CD14-positive monocyte (primary cell): Measurements from ENCODE around the gene IGSF9B. TPM values are rescaled to one million over a fixed set of nuclear protein-coding genes. Genes with fewer than 3 reads are reported as not detected.

Experiments
- DNase-seq, 3 donors: peaks; one replicate each; pipeline ENCODE4 v3.0.0-alpha.2; 2011 to 2022
- H2AFZ ChIP-seq: 2 replicates; pipeline ENCODE4 v1.6.0; 2012; ENCODE audit warnings: mild to moderate bottlenecking, low read depth, low read length, inconsistent platforms; ENCODE audit not compliant: insufficient read depth, poor library complexity, severe bottlenecking
- H3K27ac ChIP-seq, 2 donors: 1 replicate in 1 of 2; 2 replicates in 1 of 2; pipeline ENCODE4 v1.5.1; 2012 to 2013; ENCODE audit warnings: low read length in 2 of 2, control low read depth in 1 of 2, inconsistent platforms in 1 of 2, low read depth in 1 of 2, mild to moderate bottlenecking in 1 of 2
- H3K27me3 ChIP-seq, 2 donors: one replicate each; pipeline versions ENCODE4 v1.6.0 to v1.6.1; 2011 to 2013; ENCODE audit warnings: low read length in 2 of 2; ENCODE audit not compliant: control insufficient read depth in 2 of 2, insufficient read depth in 2 of 2
- H3K36me3 ChIP-seq, 2 donors: replicated peaks in 1 of 2; 1 replicate in 1 of 2; 2 replicates in 1 of 2; pipeline versions ENCODE4 v1.5.1 to v1.6.1; 2012 to 2013; ENCODE audit warnings: low read length in 2 of 2, control low read depth in 1 of 2, inconsistent platforms in 1 of 2, mild to moderate bottlenecking in 1 of 2; ENCODE audit not compliant: insufficient read depth in 2 of 2, control insufficient read depth in 1 of 2
- H3K4me1 ChIP-seq, 2 donors: 1 replicate in 1 of 2; 2 replicates in 1 of 2; pipeline versions ENCODE4 v1.5.1 to v1.6.1; 2012 to 2013; ENCODE audit warnings: low read length in 2 of 2, control low read depth in 1 of 2, inconsistent platforms in 1 of 2, mild to moderate bottlenecking in 1 of 2, moderate library complexity in 1 of 2; ENCODE audit not compliant: insufficient read depth in 2 of 2, control insufficient read depth in 1 of 2
- H3K4me2 ChIP-seq: replicated peaks from 2 replicates; pipeline ENCODE3; 2012; ENCODE audit warnings: low read length, moderate library complexity, mild to moderate bottlenecking; ENCODE audit not compliant: poor library complexity, severe bottlenecking; ENCODE audit errors: extremely low read depth
- H3K4me3 ChIP-seq, 3 experiments: fragments of 200-600 bp in 1 of 3; sonication (generic) in 1 of 3; replicated peaks in 1 of 3; 1 replicate in 2 of 3; 2 replicates in 1 of 3; pipeline ENCODE4 v1.5.1; 2011 to 2013; ENCODE audit warnings: low read length in 3 of 3, mild to moderate bottlenecking in 3 of 3, control low read depth in 2 of 3, low read depth in 2 of 3, inconsistent platforms in 1 of 3, moderate library complexity in 1 of 3
- H3K79me2 ChIP-seq: 2 replicates; pipeline ENCODE4 v1.6.0; 2012; ENCODE audit warnings: mild to moderate bottlenecking, control low read depth, inconsistent platforms, low read length, moderate library complexity; ENCODE audit not compliant: insufficient read depth
- H3K9ac ChIP-seq: 2 replicates; pipeline ENCODE4 v1.6.0; 2017; ENCODE audit warnings: low read length, mild to moderate bottlenecking; ENCODE audit not compliant: insufficient read depth, poor library complexity, severe bottlenecking
- H3K9me3 ChIP-seq, 2 donors: replicated peaks in 1 of 2; 1 replicate in 1 of 2; 2 replicates in 1 of 2; pipeline versions ENCODE4 v1.5.1 to v1.6.1; 2012 to 2013; ENCODE audit warnings: low read length in 2 of 2, control low read depth in 1 of 2; ENCODE audit not compliant: control insufficient read depth in 1 of 2, insufficient read depth in 1 of 2
- H4K20me1 ChIP-seq: 2 replicates; pipeline ENCODE4 v1.6.0; 2012; ENCODE audit warnings: mild to moderate bottlenecking, low read length, control low read depth, moderate library complexity; ENCODE audit not compliant: insufficient read depth
- H3K27ac Mint-ChIP-seq, 7 donors: one replicate each; pipeline ENCODE4 v1.8.0; 2020; ENCODE audit warnings: mild to moderate bottlenecking in 7 of 7, mixed read lengths in 7 of 7, moderate library complexity in 6 of 7, inconsistent platforms in 2 of 7
- H3K27me3 Mint-ChIP-seq, 3 donors: one replicate each; pipeline ENCODE4 v1.8.0; 2021 to 2022; ENCODE audit warnings: low read depth in 3 of 3, mild to moderate bottlenecking in 3 of 3, mixed read lengths in 3 of 3, moderate library complexity in 3 of 3, inconsistent platforms in 1 of 3
- H3K36me3 Mint-ChIP-seq, 2 donors: one replicate each; pipeline ENCODE4 v1.8.0; 2020; ENCODE audit warnings: mixed read lengths in 2 of 2, inconsistent platforms in 1 of 2, mild to moderate bottlenecking in 1 of 2
- H3K4me1 Mint-ChIP-seq: one replicate; pipeline ENCODE4 v1.8.0; 2020; ENCODE audit warnings: mild to moderate bottlenecking, mixed read lengths
- H3K4me3 Mint-ChIP-seq, 2 donors: one replicate each; pipeline ENCODE4 v1.8.0; 2020; ENCODE audit warnings: mild to moderate bottlenecking in 2 of 2, mixed read lengths in 2 of 2, moderate library complexity in 1 of 2
- H3K9me3 Mint-ChIP-seq, 7 donors: one replicate each; pipeline ENCODE4 v1.8.0; 2020 to 2022; ENCODE audit warnings: mixed read lengths in 7 of 7, mild to moderate bottlenecking in 6 of 7, moderate library complexity in 6 of 7, inconsistent platforms in 2 of 7
- WGBS: methylation state at CpG from one replicate; pipeline ENCODE4 v1.1.5; 2013; ENCODE audit warnings: missing lambda C conversion rate; ENCODE audit not compliant: insufficient coverage; 5-methylcytosine and 5-hydroxymethylcytosine counted together
- intact Hi-C, 2 donors: fragments of 100-400 bp; cut with micrococcal nuclease; formaldehyde crosslinking; loops; one replicate each; pipeline versions ENCODE4 v1.15.0 to v1.15.1; 2023
- polyA plus RNA-seq, 3 donors: library from polyadenylated mRNA; depleted of rRNA in 1 of 3; unstranded in 2 of 3; stranded (reverse) in 1 of 3; fragments of 300-500 nt in 2 of 3; fragments of >200 nt in 1 of 3; fragmentation: Illumina TruSeq in 2 of 3; gene quantifications; 1 replicate in 2 of 3; 2 replicates in 1 of 3; pipeline ENCODE4 v1.2.3, GENCODE V29; 2012 to 2021
- TF ChIP-seq, protein P1 (sequence below): fragments of 200-600 bp; IDR thresholded peaks from one replicate; pipeline ENCODE4 v1.8.0; 2022; ENCODE audit warnings: antibody characterized with exemption, mild to moderate bottlenecking

IGSF9B gene
- polyA plus RNA-seq, 3 donors = not detected

DNA sequence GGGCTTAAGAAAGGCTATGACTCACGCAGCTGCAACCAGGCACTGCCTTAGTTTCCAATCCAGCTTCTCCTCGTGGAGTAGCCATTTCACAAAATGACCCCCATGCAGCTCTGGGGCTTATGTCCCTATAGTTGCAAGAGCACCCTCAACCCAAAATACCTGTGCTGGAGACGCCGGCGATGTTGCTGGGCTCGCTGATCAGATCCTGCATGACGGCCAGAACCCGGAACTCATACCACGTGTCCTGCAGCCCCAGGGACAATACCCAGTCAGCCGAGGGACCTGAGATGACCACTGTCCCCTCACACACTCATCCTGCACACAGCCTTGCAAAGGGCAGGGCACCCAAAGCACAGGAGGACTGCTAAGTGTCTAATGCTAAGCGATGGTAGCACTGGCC is 32.1 kb downstream of the IGSF9B start:
- H3K27ac Mint-ChIP-seq = no peak overlapping the region
- H3K27me3 ChIP-seq = no peaks in the 10 kb centered on the region
- no peak overlapping the region for H3K4me3 ChIP-seq
- DNase-seq = no peak
- peaks cover 0 to 3% (median 0%) of the 10 kb centered on the region in 7 donors for H3K9me3 Mint-ChIP-seq
- no peaks in the 10 kb centered on the region for H3K4me1 ChIP-seq
- H3K9me3 ChIP-seq = no peaks in the 10 kb centered on the region
- H3K79me2 ChIP-seq = no peaks in the 10 kb centered on the region
- intact Hi-C loops = no loop called here
- H3K4me3 Mint-ChIP-seq = no peak overlapping the region
- no peak overlapping the region for H3K27ac ChIP-seq
- WGBS = 91% methylated on average over 11 of the region's 11 CpGs
- H3K36me3 Mint-ChIP-seq = no peaks in the 10 kb centered on the region
- TF ChIP-seq, protein P1, sequence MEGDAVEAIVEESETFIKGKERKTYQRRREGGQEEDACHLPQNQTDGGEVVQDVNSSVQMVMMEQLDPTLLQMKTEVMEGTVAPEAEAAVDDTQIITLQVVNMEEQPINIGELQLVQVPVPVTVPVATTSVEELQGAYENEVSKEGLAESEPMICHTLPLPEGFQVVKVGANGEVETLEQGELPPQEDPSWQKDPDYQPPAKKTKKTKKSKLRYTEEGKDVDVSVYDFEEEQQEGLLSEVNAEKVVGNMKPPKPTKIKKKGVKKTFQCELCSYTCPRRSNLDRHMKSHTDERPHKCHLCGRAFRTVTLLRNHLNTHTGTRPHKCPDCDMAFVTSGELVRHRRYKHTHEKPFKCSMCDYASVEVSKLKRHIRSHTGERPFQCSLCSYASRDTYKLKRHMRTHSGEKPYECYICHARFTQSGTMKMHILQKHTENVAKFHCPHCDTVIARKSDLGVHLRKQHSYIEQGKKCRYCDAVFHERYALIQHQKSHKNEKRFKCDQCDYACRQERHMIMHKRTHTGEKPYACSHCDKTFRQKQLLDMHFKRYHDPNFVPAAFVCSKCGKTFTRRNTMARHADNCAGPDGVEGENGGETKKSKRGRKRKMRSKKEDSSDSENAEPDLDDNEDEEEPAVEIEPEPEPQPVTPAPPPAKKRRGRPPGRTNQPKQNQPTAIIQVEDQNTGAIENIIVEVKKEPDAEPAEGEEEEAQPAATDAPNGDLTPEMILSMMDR = no peak
- no peaks in the 10 kb centered on the region for H3K36me3 ChIP-seq
- peaks cover 1 to 10% (median 9%) of the 10 kb centered on the region in 3 donors for H3K27me3 Mint-ChIP-seq
- peaks cover 5% of the 10 kb centered on the region for H3K4me1 Mint-ChIP-seq
- H3K9ac ChIP-seq = no peak overlapping the region
- no peak overlapping the region for H3K4me2 ChIP-seq
- H4K20me1 ChIP-seq = no peaks in the 10 kb centered on the region
- H2AFZ ChIP-seq = no peak overlapping the region

DNA sequence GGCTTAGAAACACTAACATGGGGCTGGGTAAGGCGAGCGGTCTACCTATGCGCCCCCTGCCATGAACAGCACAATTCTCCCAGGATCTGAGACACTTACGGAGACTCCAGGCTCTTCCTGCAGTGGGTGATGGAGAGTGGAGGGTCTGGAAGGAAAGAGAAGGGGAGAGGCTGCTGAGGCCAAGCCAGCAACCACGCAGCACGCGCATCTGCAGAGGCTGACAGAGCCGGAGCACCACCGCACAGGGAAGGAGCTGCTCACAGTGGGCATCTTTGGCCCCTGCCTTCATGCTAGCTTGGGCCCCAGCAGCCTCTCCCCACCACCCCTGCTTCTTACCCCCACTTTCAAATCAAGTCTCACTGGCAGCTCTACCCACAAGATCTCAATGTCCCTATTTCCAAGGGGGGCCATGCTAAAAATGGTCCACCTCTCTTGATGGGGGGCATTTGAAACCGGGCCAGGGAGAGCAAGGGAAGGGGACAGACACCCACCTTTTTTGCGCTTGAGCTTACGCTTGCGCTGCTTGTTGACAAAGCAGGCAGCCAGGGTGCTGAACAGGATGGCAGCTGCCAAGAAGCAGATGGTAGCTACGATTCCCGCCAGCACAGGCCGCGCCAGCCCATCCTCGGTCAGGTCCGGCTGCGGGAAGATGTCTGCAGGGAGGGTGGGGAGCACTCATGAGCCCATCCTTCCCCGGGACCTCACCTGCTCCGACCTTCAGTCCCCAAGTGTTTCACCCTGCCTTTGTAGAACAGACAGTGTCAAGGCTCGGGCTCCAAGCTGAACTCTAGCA is 34.5 kb downstream of the IGSF9B start:
- no peaks in the 10 kb centered on the region for H3K79me2 ChIP-seq
- TF ChIP-seq, protein P1 = no peak
- Mint-ChIP-seq H3K36me3 (no peaks in the 10 kb centered on the region), H3K9me3 (peaks cover 0 to 3% (median 0%) of the 10 kb centered on the region in 7 donors), H3K27me3 (peaks cover 15 to 23% (median 16%) of the 10 kb centered on the region in 3 donors), H3K4me3 (no peak overlapping the region), H3K4me1 (no peaks in the 10 kb centered on the region), H3K27ac (no peak overlapping the region)
- H2AFZ ChIP-seq = no peak overlapping the region
- H3K4me1 ChIP-seq = no peaks in the 10 kb centered on the region
- intact Hi-C loops = no loop called here
- 94% methylated on average over 20 of the region's 23 CpGs for WGBS
- no peaks in the 10 kb centered on the region for H3K9me3 ChIP-seq
- DNase-seq = no peak
- no peak overlapping the region for H3K4me2 ChIP-seq
- no peak overlapping the region for H3K27ac ChIP-seq
- no peak overlapping the region for H3K4me3 ChIP-seq
- peaks cover 0 to 7% of the 10 kb centered on the region in 2 donors for H3K27me3 ChIP-seq
- H3K36me3 ChIP-seq = no peaks in the 10 kb centered on the region
- no peaks in the 10 kb centered on the region for H4K20me1 ChIP-seq
- no peak overlapping the region for H3K9ac ChIP-seq
